PC-3 (cell line): ENCODE results near the gene L3MBTL4. TPM values are rescaled to one million over a fixed set of nuclear protein-coding genes. Genes with fewer than 3 reads are reported as not detected.

Source experiments
- ATAC-seq: fragments of 200-7000 bp; cut with Tn5 transposase; 2 replicates; pipeline ENCODE4 v1.9.1; 2020; ENCODE audit warnings: mild to moderate bottlenecking, moderate library complexity
- BruUV-seq: library from RNA; stranded (reverse); fragments of 400-500 nt; replicated peaks from 2 replicates; lab custom pipeline; 2021; lab: Mats Ljungman, UMichigan
- CTCF ChIA-PET: fragments of 300-600 bp; sonication (Branson Sonifier 250); formaldehyde crosslinking; loops from one replicate; lab custom pipeline; 2022; ENCODE audit warnings: antibody characterized with exemption; lab: Charles Lee
- POLR2A ChIA-PET: fragments of 300-600 bp; sonication (Branson Sonifier 250); formaldehyde crosslinking; loops from one replicate; lab custom pipeline; 2022; ENCODE audit warnings: antibody characterized with exemption; ENCODE audit not compliant: unreplicated experiment; lab: Charles Lee
- DNase-seq: peaks from one replicate; pipeline ENCODE4 v3.0.0-alpha.2; 2015
- H2AFZ ChIP-seq: fragments of 300-600 bp; sonication (generic); 2 replicates; pipeline ENCODE4 v1.6.0; 2016; ENCODE audit warnings: antibody characterized with exemption, low read length
- H3F3A ChIP-seq: fragments of 300-600 bp; sonication (generic); one replicate; pipeline ENCODE4 v1.6.0; 2017; ENCODE audit warnings: antibody characterized with exemption, low read length, control low read depth, mild to moderate bottlenecking; ENCODE audit not compliant: unreplicated experiment
- H3K27ac ChIP-seq: fragments of 300-600 bp; sonication (generic); 2 replicates; pipeline ENCODE4 v1.5.1; 2016; ENCODE audit warnings: mild to moderate bottlenecking, low read length
- H3K27me3 ChIP-seq: fragments of 300-600 bp; sonication (generic); 2 replicates; pipeline ENCODE4 v1.6.1; 2016; ENCODE audit warnings: low read length, mixed read lengths
- H3K36me3 ChIP-seq: fragments of 300-600 bp; sonication (generic); 2 replicates; pipeline ENCODE4 v1.6.1; 2016; ENCODE audit warnings: low read depth, mixed run types, low read length, mixed read lengths
- H3K4me1 ChIP-seq: fragments of 300-600 bp; sonication (generic); 2 replicates; pipeline ENCODE4 v1.5.1; 2016; ENCODE audit warnings: low read length; ENCODE audit not compliant: insufficient read depth
- H3K4me2 ChIP-seq: fragments of 300-600 bp; sonication (generic); 2 replicates; pipeline ENCODE4 v1.6.0; 2016; ENCODE audit warnings: low read length
- H3K4me3 ChIP-seq: fragments of 300-600 bp; sonication (generic); 2 replicates; pipeline ENCODE4 v1.5.1; 2016; ENCODE audit warnings: mild to moderate bottlenecking, low read length, mixed read lengths
- H3K79me2 ChIP-seq: fragments of 300-600 bp; sonication (generic); 2 replicates; pipeline ENCODE4 v1.6.1; 2017; ENCODE audit warnings: low read length, mixed read lengths
- H3K9ac ChIP-seq: fragments of 300-600 bp; sonication (generic); 2 replicates; pipeline ENCODE4 v1.6.0; 2016; ENCODE audit warnings: mild to moderate bottlenecking, low read length
- H3K9me2 ChIP-seq: fragments of 300-600 bp; sonication (generic); replicated peaks from 2 replicates; pipeline ENCODE4 v1.6.1; 2016; ENCODE audit warnings: mixed run types, low read length, mixed read lengths
- H3K9me3 ChIP-seq: fragments of 300-600 bp; sonication (generic); 2 replicates; pipeline ENCODE4 v1.6.1; 2016; ENCODE audit warnings: low read length, mixed read lengths
- H4K20me1 ChIP-seq: fragments of 300-600 bp; sonication (generic); 2 replicates; pipeline ENCODE4 v1.6.1; 2016; ENCODE audit warnings: low read length, mixed read lengths
- EZH2 ChIP-seq: fragments of 300-600 bp; sonication (generic); IDR thresholded peaks from one replicate; pipeline ENCODE4 v1.6.1; 2017; ENCODE audit warnings: antibody characterized with exemption, mild to moderate bottlenecking, low read length; ENCODE audit not compliant: unreplicated experiment
- EZH2phosphoT487 ChIP-seq: fragments of 300-600 bp; sonication (generic); IDR thresholded peaks from 2 replicates; pipeline ENCODE4 v1.6.1; 2018; ENCODE audit warnings: mild to moderate bottlenecking, antibody characterized with exemption, low read length, borderline replicate concordance
- intact Hi-C: fragments of 100-400 bp; cut with micrococcal nuclease; formaldehyde crosslinking; loops from 2 replicates; pipeline ENCODE4 v1.9.0; 2023
- total RNA-seq: library from RNA; depleted of rRNA; stranded (reverse); fragments of >200 nt; gene quantifications from 2 replicates; pipeline ENCODE4 v1.2.3, GENCODE V29; 2014
- TF ChIP-seq, protein P1 (sequence below): fragments of 300-600 bp; sonication (generic); conservative IDR thresholded peaks from 2 replicates; pipeline ENCODE4 v1.5.1; 2017; ENCODE audit warnings: antibody characterized with exemption, low read depth, mild to moderate bottlenecking, low read length

L3MBTL4 gene
- total RNA-seq, 1 experiment from 2014 or later, result 0.47 TPM

DNA sequence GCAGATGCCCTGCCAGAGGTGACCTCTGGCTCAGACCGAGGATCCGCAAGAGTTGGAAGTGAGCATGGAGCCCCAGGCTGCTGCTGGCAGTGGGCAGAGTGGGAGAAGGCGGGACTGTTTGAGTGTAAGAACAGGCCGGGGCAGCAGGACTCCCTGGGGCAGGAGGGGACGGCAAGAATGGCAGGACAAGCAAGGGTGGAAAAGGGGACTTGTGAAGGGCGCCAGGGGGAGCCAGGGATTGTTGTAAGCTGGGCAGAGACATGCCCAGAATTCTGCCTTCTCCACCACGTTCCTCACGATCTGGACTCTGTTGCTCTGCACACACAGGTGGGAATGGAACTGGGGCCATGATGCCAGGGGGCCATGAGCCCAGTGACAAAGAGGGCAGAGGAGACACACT, 447.0 kb downstream of the L3MBTL4 start:
- H3K36me3 ChIP-seq, result no peaks in the 10 kb centered on the region
- no peak overlapping the region for H3K4me3 ChIP-seq
- DNase-seq (no peak), ATAC-seq (no peak)
- H3K79me2 ChIP-seq, result no peaks in the 10 kb centered on the region
- BruUV-seq, result no TSS peak
- TF ChIP-seq, protein P1, sequence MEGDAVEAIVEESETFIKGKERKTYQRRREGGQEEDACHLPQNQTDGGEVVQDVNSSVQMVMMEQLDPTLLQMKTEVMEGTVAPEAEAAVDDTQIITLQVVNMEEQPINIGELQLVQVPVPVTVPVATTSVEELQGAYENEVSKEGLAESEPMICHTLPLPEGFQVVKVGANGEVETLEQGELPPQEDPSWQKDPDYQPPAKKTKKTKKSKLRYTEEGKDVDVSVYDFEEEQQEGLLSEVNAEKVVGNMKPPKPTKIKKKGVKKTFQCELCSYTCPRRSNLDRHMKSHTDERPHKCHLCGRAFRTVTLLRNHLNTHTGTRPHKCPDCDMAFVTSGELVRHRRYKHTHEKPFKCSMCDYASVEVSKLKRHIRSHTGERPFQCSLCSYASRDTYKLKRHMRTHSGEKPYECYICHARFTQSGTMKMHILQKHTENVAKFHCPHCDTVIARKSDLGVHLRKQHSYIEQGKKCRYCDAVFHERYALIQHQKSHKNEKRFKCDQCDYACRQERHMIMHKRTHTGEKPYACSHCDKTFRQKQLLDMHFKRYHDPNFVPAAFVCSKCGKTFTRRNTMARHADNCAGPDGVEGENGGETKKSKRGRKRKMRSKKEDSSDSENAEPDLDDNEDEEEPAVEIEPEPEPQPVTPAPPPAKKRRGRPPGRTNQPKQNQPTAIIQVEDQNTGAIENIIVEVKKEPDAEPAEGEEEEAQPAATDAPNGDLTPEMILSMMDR, result no peak
- no peak for TF ChIP-seq EZH2
- no peak for TF ChIP-seq EZH2phosphoT487
- intact Hi-C loops, result no loop called here
- H4K20me1 ChIP-seq, result no peaks in the 10 kb centered on the region
- H3K4me1 ChIP-seq, result no peaks in the 10 kb centered on the region; the same call in 1 of the 2 replicates
- H3F3A ChIP-seq, result no peaks in the 10 kb centered on the region
- POLR2A ChIA-PET, result no interaction called here
- no peaks in the 10 kb centered on the region for H3K9me3 ChIP-seq
- H2AFZ ChIP-seq, result no peak overlapping the region
- CTCF ChIA-PET, result no interaction called here
- H3K9ac ChIP-seq, result no peak overlapping the region
- no peaks in the 10 kb centered on the region for H3K9me2 ChIP-seq
- H3K4me2 ChIP-seq, result no peak overlapping the region
- H3K27ac ChIP-seq, result no peak overlapping the region
- no peaks in the 10 kb centered on the region for H3K27me3 ChIP-seq

GRCh38 chr18:5967007-5967406, 447.7 kb downstream of the L3MBTL4 start:
- no peaks in the 10 kb centered on the region for H3K36me3 ChIP-seq
- no TSS peak for BruUV-seq
- ChIA-PET CTCF (no interaction called here), POLR2A (no interaction called here)
- H3K9me3 ChIP-seq, result no peaks in the 10 kb centered on the region
- H3K79me2 ChIP-seq, result no peaks in the 10 kb centered on the region
- H4K20me1 ChIP-seq, result no peaks in the 10 kb centered on the region
- no peak overlapping the region for H3K27ac ChIP-seq
- intact Hi-C loops, result no loop called here
- H3K9me2 ChIP-seq, result no peaks in the 10 kb centered on the region
- ATAC-seq (no peak), DNase-seq (no peak)
- no peak overlapping the region for H2AFZ ChIP-seq
- no peak overlapping the region for H3K9ac ChIP-seq
- no peaks in the 10 kb centered on the region; the same call in 1 of the 2 replicates for H3K4me1 ChIP-seq
- no peak overlapping the region for H3K4me3 ChIP-seq
- no peak overlapping the region for H3K4me2 ChIP-seq
- no peaks in the 10 kb centered on the region for H3F3A ChIP-seq
- H3K27me3 ChIP-seq, result no peaks in the 10 kb centered on the region
- TF ChIP-seq EZH2 (no peak), EZH2phosphoT487 (no peak)
- TF ChIP-seq, protein P1, result no peak

- peak; percentile 65; the same call in 1 of the 2 replicates for ATAC-seq
- no peaks in the 10 kb centered on the region for H3K79me2 ChIP-seq
- H3K4me2 ChIP-seq, result no peak overlapping the region
- no peak overlapping the region for H3K9ac ChIP-seq
- H3K4me3 ChIP-seq, result no peak overlapping the region
- H4K20me1 ChIP-seq, result no peaks in the 10 kb centered on the region
- ChIA-PET POLR2A (no interaction called here), CTCF (no interaction called here)
- H3K27ac ChIP-seq, result no peak overlapping the region
- H3K9me2 ChIP-seq, result no peaks in the 10 kb centered on the region
- BruUV-seq, result no TSS peak
- H3K27me3 ChIP-seq, result no peaks in the 10 kb centered on the region
- H3F3A ChIP-seq, result no peaks in the 10 kb centered on the region
- no peak overlapping the region for H2AFZ ChIP-seq
- no peaks in the 10 kb centered on the region for H3K36me3 ChIP-seq
- TF ChIP-seq EZH2phosphoT487, result no peak
- TF ChIP-seq, protein P1, result no peak
- TF ChIP-seq EZH2, result no peak
- peaks cover 2% of the 10 kb centered on the region; the same call in 1 of the 2 replicates for H3K4me1 ChIP-seq
- DNase-seq, result peak; percentile 10
- intact Hi-C loops, result no loop called here
- no peaks in the 10 kb centered on the region for H3K9me3 ChIP-seq
Measured at GRCh38 chr18:5966514-5966913, 448.2 kb downstream of the L3MBTL4 start.
